NCI-H2171 (cell line): ENCODE data around the gene MDFI.

Experiments used
- DNase-seq: peaks from one replicate; lab custom pipeline; 2025; lab: John Stamatoyannopoulos, UW

Gene MDFI

DNA sequence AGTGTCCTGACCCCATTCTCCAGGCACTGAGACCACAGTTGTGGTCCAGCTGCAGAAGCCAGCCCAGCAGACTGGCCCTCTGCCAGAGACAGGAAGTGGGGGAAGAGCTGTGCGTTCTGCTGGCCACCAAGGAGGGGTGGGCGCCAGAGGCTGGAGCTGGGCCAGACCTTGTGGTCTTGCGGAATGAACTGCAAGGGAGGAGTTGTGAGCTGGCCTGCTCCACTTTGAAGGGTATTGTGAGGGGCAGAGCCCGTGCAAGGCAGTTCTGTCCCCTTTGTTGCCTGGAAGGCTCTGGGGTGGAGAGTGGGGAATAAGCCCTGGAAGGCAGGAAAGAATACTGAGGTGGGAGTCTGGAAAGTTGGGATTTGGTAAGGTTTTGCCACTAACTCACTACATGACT lies 3.6 kb upstream of the MDFI start:
- DNase-seq = no peak

- no peak for DNase-seq
Observed at GRCh38 chr6:41635365-41635764, 2.9 kb upstream of the MDFI start.

DNA sequence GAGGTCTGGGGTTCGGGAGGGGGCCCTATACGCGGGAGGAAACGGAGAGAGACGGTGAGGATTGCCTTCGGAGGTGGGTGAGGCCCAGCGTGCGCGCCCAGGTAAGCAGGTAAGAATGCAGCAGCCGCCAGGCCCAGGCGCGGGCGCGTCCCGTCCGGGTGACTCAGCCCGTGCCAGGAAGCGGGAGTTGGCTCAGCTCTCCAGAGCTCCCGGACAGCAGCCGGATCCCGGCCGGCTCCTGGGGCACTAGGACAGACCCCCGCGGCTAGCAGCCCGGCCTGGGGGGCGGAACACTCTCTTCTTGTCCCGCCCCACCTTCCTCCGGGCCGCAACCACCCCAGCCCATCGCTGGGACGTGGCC lies 1.5 kb upstream of the MDFI start:
- no peak for DNase-seq

DNA sequence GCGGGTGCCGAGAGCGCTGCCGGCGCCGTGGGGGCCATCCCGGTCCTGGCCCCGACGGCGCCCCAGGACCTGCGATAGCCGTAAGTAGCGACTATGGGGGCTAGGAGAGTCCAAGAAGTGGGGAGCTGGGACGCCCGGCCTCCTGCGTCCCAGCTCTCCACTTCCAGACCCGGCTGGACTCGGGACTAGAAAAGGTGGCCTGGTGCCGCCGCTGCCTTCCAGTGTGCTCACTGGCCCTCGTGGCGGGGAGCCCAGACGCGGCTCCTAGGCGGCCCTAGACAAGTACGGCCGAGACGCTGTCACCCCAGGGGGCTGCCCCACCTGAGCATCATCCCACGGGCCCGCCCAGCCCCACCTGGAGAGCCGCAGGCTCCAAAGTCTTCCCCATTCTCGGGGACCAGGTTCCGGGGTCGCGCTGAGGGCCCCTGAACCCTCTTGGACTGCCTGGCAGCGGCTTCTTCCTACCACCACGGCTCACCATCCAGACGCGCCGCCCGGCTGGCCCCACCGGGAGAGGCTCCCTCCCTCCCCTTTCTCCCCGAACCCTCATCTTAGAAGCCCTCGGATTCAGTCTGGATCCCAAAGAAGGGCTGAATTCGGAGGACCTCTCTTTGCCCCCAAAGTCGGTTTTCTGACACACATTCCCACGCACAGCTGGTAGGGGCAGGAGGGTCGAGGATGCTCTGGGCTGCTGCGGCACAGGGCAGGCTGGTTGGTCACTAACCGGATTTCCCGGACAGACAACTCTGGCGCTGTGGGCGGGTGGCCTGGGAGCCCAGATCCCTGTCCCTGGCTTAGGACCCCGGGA lies 870 bp upstream of the MDFI start:
- DNase-seq = no peak

DNA sequence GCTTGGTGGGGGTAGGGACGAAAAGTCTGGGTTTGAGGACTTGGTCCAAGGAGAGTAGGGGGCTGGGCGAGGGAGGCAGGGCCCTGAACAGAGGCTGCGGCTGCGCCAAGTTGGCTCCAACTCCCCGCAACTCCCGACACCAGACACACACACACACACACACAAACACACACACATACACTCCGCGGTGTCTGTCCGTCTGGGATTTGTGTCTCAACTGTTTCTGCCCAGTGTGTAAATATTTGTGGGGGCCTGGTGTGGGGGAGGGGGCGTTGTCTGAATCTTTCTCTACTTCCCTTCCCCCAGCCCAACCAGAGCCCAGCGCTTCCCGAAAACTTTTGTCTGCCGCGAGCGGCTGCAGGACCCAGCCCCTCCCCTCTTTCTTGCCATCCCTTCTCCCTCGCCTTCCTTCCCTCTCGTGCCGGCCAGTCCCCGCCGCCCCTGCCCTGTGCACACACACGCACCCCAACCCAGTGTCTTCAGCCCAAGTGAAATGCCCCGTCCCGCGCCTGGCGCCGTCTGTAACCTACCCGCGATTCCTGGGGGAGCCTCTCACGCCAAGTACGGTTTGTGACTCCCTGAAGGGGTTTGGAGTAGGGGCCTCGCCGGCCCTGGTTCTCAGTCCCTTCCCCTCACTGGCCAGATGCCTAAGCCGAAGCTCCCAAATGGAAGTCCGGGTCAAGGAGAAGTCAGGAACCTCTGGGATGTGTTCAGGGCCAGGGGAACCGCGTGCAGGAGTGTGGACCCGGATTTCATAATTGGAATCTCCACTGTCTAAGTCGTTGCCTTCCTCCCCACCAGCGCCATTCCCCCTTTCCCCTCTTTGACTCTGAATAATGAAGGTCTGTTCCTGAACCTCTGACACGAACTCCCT lies 904 bp downstream of the MDFI start:
- no peak for DNase-seq

GRCh38 chr6:41639809-41640371 lies 1.6 kb downstream of the MDFI start:
- no peak for DNase-seq

DNA sequence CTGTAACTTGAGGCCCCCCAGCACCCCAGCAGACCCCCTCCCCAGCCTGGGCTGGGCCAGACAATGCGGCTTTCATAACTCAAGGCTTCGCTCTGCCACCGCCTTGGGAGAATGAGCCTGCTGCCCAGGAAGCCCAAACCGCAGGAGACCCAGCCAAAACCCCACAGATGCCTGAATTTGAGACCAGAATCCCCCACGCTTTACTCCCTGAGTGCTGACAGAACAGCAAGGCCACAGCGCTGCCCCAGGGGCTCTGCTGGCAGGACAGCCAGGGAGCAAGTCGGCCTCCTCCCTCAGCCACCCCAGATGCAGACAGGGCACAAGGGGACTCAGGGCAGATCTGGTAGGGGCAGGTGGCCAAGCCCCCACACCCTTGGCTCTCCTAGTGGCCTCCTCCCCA lies 2.2 kb downstream of the MDFI start:
- DNase-seq = no peak

GRCh38 chr6:41641352-41641925 lies 3.2 kb downstream of the MDFI start:
- no peak for DNase-seq

DNA sequence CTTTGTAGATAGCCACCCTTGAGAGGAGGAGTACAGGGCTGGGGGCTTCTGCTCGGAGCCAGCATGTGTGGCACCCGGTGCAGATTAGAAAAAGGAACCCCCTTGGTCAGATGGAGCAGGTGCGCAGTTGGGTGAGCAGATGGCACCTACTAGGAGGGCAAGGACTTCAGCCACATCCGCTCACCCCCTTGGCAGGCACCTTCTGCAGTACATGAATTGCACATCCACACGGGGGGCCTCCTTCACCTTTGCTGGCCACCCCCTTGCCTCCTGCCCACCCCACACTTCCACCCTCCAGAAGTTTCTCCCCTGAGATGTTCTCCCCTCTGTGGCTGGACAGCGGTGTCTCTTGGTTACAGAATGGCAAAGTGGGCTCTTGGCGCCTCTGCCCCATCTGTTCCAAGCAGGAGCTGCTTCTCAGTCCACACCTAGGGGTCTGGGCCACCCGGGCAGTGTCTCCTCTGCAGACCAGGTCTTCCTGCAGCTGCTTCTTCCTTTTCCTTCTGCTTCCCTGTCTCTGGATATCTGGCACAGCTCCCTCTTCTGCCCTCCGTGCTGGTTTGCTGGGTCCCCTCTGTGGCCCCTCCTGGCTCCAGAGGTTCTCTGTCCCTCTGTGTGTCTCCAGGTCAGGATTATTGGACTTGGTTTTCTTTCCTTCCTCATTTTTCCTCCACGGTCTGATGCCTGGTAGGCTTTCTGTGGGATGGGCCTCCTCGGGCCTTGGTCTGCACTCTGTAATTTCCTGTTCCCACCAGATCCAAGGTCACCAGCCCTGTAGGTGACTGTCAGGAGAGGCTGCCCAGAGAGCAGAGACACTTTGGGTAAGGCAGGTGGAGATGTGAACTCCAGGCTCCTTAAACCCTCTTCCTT lies 4.1 kb downstream of the MDFI start:
- no peak for DNase-seq

DNA sequence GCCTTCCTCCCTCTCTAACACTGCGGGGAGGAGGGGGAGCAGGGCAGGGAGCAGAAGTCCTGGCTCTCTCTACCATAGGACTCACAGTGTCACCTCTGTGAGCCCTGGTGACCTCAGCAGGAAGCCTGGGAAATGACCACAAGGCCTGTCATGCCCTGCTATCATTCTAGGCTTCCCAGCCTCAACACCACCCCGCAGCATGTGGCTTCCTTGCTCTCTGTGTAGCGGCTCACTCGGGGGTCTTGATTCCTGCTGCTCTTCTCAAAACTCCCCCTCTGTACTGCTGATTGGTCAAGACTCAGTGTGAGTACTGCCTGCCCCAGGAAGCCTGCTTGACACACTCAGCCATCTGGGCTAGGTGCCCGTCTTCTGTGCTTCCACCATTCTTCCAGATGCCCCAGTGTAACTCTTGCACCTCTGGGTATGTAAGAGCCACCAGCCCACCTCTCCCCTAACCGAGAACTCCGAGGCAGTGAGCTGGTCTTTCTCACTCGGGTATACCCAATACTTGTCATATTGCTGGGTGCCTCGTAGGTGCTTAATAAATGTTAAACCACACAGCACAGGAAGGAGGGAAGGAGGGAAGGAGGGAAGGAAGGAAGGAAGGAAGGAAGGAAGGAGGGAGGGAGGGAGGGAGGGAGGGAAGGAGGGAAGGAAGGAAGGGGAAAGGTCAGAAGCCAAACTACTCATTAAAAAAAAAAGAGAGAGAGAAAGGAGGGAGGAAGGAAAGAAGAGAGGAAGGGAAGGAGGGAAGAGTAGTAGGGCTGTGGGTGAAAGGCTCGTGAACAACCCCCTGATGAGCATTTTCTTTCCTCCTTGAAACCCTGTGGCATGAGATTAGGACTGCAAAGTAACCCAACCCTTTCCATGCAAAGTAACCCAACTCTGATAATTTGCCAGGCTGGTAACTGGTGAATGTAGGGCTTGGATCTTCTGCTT lies 5.0 kb downstream of the MDFI start:
- DNase-seq = no peak

- no peak for DNase-seq
Observed at GRCh38 chr6:41643899-41644269, 5.6 kb downstream of the MDFI start.

DNA sequence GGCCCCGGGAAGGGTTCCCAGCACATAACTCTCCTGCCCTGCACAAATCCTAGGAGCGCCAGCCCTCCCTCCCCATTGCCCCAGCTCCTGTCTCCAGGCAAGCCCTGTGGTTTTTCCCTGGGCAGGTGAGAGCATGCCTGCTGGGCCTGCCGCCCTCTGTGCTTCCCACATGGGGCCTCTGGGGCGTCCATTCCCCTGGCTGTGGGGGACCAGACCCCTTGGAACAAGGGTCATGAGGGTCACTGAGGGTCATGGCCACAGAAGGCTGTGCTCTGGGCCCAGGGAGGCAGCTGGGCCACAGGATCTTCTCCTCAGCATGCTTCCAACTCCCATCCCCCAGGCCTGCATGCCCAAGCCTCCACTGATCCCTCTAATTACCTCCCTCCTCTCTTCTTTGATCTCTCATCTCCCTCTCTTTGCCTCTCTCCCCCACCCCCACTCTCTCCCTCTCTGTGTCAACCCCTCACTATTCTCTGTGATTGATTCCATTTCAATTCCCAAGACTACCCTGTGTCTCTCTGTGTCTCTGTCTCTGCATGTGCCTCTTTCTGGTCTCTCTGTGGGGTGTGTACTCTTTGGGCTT lies 6.1 kb downstream of the MDFI start:
- DNase-seq = peak; percentile 58

GRCh38 chr6:41645007-41645618 lies 6.8 kb downstream of the MDFI start:
- DNase-seq = no peak

GRCh38 chr6:41646026-41646795 lies 7.9 kb downstream of the MDFI start:
- DNase-seq = no peak

DNA sequence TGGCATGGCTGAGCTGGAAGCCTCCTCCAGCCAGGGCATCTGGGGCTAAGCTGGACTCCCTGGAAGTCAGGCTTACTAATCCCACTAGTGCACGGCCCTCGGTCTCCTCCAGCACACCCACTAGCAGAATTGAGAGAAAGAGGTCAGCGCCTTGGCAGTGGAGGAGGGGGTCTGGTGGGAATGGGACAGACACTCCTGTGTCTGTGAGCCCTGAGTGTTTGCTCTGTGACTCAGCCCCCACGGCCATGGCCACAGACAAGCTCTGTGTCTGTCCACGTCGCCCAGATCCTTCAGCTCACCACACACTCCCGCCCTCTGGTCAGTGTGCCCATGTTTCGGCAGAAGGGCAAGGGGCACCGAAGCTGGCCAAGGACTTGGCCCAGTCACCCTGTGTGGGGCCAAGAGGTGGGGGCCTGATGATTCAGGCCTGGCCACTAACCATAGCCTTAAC lies 8.8 kb downstream of the MDFI start:
- no peak for DNase-seq

DNA sequence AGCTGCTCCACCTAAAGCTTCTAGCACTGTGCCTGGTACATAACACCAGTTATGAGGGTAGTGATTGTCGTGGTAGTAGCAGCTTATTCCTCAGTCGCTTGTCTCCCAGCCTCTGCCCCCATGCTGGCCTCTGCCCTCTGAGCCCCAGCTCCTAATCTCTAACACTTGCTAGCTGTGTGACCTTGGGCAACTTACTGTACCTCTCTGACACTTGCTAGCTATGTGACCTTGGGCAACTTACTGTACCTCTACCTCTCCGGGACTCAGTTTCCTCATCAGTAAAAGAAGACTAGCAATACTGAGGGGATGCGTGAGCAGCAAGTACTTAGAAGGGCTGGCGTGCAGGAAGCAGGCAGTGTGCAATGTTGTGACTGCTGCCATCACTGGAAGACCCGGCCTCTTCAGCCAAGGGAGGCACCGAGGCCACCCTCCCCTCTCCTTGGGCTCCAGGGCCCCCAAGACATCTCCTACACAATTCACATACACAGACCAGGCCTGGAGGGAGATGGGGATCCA lies 9.9 kb downstream of the MDFI start:
- no peak for DNase-seq

- no peak for DNase-seq
Observed at GRCh38 chr6:41648921-41649320, 10.7 kb downstream of the MDFI start.

- DNase-seq = no peak
Observed at GRCh38 chr6:41649596-41649995, 11.3 kb downstream of the MDFI start.

DNA sequence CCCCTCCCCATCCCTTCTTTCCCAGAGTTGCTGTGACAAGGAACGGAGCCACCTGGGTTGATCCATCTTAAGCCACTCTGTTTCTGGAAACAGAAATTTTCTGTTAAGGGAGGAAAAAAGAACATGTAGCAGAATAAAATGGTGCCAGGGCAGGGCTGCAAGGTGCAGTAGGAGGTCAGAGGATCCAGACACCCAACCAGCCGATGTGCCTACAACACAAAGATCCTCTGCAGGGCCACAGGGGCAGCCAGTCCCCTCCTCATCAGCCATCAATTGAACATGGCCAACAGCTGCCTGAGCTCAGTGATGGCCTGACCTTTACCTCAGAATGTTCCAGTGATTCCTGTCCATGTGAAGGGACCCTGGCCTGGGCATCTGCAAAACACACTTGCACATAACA lies 11.9 kb downstream of the MDFI start:
- DNase-seq = no peak
